Esophagus muscularis mucosa (tissue), 3 donors: ENCODE results near the gene PTGES3L.

Source experiments
- POLR2A ChIP-seq: fragments of 450-650 bp; IDR thresholded peaks from one replicate; pipeline ENCODE4 v1.6.1; 2017; ENCODE audit warnings: antibody characterized with exemption, moderate library complexity, mild to moderate bottlenecking, low read depth
- TF ChIP-seq, protein P1 (sequence below), 3 experiments: fragments of 200-600 bp in 2 of 3; fragments of 450-650 bp in 1 of 3; sonication (generic) in 2 of 3; IDR thresholded peaks; one replicate each; pipeline ENCODE4 v1.5.1; 2017 to 2019; ENCODE audit warnings: antibody characterized with exemption in 3 of 3, mild to moderate bottlenecking in 2 of 3, moderate library complexity in 1 of 3

DNA sequence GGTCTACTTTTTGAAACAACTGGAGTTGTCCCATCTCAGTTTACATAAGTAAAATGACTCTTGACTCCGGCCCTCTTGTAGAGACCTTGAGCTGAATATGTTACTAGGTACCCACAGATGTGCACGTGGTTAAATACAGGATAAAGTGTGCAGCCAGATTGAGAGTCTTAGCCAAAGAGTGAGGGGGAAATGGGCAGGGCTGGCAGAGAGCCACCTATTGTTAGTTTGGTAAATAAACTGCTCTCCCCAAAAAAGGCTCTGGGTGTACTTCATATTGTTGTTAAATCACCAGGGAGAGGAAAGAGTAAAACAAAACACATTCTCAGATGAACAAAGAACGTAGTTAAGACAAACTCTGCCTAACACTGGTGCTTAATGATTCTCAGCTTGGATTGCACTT is 59.0 kb downstream of the PTGES3L start:
- TF ChIP-seq, protein P1, sequence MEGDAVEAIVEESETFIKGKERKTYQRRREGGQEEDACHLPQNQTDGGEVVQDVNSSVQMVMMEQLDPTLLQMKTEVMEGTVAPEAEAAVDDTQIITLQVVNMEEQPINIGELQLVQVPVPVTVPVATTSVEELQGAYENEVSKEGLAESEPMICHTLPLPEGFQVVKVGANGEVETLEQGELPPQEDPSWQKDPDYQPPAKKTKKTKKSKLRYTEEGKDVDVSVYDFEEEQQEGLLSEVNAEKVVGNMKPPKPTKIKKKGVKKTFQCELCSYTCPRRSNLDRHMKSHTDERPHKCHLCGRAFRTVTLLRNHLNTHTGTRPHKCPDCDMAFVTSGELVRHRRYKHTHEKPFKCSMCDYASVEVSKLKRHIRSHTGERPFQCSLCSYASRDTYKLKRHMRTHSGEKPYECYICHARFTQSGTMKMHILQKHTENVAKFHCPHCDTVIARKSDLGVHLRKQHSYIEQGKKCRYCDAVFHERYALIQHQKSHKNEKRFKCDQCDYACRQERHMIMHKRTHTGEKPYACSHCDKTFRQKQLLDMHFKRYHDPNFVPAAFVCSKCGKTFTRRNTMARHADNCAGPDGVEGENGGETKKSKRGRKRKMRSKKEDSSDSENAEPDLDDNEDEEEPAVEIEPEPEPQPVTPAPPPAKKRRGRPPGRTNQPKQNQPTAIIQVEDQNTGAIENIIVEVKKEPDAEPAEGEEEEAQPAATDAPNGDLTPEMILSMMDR (IDR thresholded peaks at IDR 0.05): no peak
- TF ChIP-seq POLR2A: no peak
